ENCODE measurements around the gene AP5S1.

AP5S1 gene

DNA sequence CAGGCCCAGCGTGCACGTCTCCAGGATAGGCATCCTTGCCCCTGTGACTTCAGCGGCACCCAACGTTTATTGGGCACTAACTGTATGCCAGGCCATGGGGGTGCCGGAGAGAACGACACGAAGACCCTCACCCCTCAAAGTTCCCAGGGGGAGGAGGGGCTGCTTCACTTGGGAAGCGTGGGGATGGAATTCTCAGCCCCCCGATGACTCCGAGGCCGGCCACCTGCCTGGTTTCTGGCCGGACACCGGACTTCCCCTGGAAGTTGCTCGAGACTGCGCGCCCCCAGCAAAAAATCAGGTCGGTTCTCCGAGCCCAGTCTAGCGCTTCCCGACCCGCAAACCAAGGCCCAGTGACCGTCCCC is 26.0 kb downstream of the AP5S1 start:
- DNase-seq (ENCODE audit: low spot score) = no peak

DNA sequence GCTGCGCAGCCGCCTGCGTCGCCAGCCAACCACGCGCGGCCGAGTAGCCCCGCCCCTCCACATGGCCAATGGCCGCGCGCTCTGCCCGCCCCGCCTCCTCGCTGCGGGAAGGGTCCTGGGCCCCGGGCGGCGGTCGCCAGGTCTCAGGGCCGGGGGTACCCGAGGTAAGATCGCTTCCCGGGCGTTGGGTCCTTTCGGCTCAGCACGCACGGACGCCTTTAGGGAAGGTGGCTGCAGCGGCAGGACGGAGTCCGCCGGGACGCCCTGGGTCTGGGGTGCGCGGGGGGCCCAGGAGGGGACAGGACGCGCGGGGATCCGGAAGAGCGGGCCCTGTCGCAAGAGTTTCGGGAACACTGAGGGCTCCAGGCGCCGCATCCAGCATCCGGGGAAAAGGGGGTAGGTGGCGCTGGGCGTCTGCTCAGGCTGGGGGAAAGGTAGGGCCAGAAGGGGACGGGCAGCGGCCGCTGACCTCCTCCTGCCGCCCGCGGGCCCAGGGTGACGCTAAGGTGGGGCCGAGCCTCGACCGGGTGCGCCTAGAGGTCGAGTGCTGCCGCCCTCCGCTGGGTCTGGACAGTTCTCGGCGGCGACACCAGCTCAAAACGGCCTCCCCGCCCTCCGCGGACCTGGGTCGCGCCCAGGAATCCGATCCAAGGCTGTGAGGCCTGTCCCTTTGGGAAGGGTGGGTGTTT is 26.5 kb downstream of the AP5S1 start, which contains the start of gene MAVS:
Gene MAVS, plus strand, starts transcription at position 95 of the 689 bp plus-strand sequence. CDS start 7,791 bp downstream, outside the sequence.
- DNase-seq (ENCODE audit: low spot score) = peak; percentile 80

DNA sequence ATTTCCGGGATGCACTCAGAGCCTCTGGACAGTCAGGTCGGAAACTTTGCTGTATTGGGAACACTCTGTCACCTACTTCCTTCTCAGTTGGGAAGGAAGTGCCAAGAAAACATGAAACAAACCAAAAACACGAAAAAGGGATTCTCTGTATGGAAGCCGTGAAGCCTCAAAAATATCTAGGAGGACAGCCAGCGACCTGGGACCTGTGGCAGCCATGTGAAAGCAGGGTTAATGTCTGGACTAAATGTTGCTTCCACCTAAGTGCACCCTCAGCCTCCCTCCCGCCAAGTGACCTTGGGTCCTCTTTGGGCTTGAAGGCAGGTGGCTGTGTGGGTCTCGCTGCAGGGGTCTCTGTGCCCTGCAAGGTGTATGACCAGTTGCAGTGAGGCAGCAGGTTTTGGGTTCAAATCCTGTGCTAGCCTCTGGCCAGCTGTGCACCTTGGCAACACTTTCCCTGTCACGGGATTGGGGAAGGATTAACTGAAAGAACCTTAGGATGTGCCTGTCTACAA is 27.1 kb downstream of the AP5S1 start:
- no peak for DNase-seq (ENCODE audit: low spot score)

DNA sequence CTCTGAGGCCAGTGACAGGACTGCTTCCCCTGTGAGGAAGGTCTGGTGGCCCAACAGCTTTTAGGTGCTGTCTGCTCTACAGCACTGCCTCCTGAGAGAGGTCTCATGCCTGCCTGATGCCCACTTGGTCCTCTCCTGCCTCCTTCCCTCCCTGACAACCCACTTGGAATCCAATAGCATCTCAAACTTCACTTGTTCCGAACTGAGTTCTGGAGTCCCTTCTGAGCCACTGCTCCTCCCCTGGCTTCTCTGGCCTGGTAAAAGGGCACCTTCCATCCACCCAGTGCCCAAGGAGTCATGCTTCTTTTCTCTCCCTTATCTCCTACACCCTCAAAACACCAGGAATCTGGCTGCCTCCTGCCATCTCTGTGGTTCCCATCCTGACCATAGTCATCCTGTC is 28.2 kb downstream of the AP5S1 start:
- DNase-seq (ENCODE audit: low spot score) = no peak

DNA sequence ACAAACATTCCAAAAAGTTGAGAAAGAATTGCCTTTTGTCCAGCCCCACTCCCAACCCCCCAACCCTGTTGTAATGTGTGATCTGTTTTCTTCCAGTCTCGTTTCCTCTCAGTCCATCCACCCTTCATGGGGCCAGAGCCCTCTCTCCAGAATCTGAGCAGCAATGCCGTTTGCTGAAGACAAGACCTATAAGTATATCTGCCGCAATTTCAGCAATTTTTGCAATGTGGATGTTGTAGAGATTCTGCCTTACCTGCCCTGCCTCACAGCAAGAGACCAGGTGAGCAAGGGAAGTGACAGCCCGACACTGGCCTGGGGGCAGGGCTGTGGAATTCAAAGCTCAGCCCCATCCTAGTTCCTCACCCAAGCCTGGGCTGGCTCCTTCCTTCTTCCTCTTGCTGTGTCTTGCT is 34.1 kb downstream of the AP5S1 start:
- DNase-seq (ENCODE audit: low spot score) = no peak

DNA sequence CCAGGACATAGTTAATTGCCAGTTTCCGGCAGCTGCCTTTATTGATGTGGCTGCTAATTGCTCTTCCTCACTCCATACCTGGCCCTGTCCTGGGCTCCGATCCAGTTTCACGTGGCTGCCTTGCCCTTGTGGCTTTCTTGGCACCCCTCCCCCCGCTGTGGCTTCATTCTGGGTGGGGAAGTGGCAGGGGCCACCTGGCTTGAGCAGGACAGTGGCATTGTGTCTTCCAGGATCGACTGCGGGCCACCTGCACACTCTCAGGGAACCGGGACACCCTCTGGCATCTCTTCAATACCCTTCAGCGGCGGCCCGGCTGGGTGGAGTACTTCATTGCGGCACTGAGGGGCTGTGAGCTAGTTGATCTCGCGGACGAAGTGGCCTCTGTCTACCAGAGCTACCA is 37.1 kb downstream of the AP5S1 start:
- no peak for DNase-seq (ENCODE audit: low spot score)

DNA sequence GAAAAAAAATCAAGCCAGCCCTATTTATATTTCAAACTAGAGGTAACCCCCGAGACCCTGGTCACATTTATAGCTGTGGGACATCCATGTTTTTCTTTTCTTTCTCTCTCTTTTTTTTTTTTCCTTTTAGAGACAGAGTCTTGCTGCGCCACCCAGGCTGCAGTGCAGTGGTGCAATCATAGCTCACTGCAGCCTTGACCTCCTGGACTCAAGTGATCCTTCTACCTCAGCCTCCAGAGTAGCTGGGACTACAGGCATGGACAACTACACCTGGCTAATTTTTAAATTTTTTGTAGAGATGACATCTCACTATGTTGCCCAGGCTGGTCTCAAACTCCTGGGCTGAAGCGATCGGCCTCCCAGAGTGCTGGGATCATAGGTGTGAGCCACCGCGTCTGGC is 38.3 kb downstream of the AP5S1 start:
- DNase-seq (ENCODE audit: low spot score) = no peak

DNA sequence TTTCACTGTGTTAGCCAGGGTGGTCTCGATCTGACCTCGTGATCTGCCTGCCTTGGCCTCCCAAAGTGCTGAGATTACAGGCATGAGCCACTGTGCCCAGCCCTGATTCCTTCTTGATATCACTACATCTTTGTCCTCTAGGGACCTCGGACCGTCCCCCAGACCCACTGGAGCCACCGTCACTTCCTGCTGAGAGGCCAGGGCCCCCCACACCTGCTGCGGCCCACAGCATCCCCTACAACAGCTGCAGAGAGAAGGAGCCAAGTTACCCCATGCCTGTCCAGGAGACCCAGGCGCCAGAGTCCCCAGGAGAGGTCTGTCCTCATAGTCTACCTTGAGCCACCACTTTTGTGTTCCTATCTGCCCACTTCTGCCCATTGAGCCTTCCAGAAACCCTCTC is 40.8 kb downstream of the AP5S1 start:
- DNase-seq (ENCODE audit: low spot score) = no peak

DNA sequence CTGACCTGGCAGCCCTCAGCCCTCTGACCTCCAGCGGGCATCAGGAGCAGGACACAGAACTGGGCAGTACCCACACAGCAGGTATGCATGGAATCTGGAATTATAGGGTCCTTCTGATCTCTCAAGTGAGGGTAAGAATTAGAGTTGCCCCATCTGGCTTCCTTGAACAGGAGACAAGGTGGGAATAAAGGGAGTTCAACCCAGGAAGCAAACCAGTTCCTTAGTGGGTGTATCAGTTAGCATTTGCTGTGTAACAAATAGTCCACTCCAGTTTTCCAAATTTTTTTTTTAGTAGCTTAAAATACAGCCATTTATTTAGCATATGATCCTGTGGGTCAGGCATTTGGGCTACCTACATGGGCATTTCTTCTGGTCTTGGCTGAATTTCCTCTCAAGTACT is 42.0 kb downstream of the AP5S1 start:
- DNase-seq (ENCODE audit: low spot score) = no peak

DNA sequence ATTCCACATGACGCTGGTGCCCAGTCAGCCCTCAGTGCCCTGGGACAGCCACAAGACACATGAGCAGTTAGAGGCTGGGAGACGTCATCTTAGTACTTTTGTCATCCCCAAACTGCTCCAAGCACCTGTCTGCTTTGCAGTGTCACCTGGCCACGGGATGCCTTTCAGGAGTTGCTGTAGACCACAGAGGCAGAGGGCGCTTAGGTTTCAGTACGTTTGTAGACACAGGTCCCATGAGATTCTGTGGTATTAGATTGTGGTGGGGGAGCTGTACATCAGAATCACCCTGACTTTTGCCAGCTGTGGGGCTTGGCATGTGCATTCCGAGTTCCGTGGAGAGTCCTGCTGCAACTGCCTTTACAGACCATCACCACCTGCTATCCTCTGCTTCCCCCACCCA is 43.0 kb downstream of the AP5S1 start:
- no peak for DNase-seq (ENCODE audit: low spot score)

DNA sequence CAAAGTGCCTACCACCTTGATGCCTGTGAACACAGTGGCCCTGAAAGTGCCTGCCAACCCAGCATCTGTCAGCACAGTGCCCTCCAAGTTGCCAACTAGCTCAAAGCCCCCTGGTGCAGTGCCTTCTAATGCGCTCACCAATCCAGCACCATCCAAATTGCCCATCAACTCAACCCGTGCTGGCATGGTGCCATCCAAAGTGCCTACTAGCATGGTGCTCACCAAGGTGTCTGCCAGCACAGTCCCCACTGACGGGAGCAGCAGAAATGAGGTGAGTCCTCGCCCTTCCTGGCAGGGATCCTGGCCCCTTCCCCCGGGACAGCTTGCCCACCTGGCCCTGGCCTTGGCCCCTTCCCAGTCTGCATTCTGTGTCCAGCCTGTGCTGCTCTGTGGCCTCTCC is 44.2 kb downstream of the AP5S1 start:
- no peak for DNase-seq (ENCODE audit: low spot score)

DNA sequence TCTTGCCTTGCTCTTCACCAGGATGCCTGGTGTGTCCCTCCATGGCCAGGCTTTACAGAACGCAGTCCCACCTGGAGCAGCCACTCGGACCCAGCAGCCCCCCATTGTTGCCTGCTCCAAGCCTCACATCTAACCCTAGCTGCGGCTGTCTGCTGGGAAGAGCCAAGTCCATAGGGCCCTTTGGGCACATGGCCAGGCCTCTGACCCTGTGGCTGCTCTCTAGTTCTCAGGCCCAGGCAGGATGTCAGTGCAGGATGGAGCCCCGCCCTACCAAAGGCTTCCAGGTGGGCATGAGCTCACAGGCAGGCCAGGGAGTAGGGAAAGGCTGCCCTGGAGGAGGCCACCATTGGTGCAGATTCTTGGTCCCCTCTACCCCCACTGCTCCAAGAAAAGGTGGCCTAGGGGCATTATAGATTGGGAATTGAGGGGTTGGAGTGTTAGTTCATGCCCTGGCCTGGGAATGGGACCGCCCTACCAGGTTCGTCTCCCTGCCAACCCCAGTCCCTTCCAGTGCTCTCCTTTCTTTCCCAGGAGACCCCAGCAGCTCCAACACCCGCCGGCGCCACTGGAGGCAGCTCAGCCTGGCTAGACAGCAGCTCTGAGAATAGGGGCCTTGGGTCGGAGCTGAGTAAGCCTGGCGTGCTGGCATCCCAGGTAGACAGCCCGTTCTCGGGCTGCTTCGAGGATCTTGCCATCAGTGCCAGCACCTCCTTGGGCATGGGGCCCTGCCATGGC is 45.0 kb downstream of the AP5S1 start:
- no peak for DNase-seq (ENCODE audit: low spot score)

DNA sequence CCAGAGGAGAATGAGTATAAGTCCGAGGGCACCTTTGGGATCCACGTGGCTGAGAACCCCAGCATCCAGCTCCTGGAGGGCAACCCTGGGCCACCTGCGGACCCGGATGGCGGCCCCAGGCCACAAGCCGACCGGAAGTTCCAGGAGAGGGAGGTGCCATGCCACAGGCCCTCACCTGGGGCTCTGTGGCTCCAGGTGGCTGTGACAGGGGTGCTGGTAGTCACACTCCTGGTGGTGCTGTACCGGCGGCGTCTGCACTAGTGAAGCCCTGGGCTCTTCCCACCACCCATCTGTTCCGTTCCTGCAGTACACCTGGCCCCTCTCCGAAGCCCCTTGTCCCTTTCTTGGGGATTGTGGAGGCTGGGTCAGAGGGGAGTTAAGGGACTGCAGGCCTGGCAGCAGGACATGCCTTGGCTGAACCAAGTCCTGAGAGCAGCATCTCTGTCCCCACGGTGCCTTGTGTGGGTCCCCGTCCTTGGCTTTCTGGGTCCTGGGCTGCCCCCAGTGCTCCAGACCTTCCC is 45.6 kb downstream of the AP5S1 start:
- no peak for DNase-seq (ENCODE audit: low spot score)

DNA sequence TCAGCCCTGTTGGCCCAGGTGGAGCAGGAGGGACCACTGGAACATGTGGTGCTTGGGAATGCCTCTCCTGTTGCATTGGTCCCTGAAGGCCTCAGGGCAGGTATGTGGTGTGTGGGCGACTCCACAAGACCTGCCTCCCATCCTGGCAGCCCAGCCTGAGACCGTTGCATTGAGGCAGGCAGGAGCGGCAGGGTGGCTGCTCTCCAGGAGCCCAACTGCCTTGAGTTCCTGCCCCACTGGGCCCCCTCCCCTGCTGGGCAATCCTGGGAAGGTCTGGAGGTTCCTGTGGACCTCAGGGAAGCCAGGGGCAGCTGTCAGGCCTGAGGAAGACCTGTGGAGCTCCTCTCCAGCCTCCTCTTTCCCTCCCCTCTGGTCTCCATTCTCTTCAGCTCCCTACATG is 46.1 kb downstream of the AP5S1 start:
- DNase-seq (ENCODE audit: low spot score) = no peak

DNA sequence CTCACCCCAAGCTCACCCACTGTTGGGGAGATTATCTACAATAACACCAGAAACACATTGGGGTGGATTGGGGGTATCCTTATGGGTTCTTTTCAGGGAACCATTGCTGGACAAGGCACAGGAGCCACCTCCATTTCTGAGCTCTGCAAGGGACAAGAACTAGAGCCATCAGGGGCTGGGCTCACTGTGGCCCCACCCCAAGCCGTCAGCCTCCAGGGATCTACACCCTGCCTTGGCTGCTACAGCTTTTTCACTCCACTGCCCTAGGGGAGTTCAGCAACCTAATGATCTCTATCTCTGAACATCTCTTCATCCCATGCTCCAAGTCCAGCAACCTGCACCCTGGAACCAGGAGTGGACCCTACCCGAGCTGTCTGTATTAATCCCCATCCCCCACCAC is 47.5 kb downstream of the AP5S1 start:
- DNase-seq (ENCODE audit: low spot score) = no peak

DNA sequence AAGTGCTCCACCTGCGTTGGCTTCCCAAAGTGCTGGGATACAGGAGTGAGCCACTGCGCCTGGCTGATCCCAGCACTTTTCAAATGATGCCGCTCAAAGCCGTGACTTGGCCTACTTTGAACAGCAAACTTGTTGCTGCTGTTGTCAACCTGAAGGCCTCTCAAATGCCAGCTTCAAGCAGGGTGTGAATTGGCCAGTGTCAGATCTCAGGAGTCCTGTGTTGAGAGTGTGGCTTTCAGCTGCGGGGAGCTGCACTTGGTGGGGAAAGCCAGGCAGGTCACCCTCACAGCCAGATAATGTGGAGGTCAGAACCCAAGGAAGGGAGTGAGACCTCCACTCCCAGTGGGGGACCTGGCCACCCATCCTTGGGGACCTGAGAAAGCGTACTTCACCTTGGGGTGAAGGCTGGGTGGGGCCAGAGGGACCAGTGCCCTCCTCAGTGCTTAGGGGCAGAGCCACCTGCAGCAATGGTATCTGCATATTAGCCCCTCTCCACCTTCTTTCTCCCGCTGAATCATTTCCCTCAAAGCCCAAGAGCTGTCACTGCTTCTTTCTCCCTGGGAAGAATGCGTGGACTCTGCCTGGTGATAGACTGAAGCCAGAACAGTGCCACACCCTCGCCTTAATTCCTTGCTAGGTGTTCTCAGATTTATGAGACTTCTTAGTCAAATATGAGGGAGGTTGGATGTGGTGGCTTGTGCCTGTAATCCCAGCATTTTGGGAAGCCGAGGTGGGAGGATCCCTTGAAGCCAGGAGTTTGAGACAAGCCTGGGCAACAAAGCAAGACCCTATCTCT is 49.7 kb downstream of the AP5S1 start:
- DNase-seq (ENCODE audit: low spot score) = no peak

DNA sequence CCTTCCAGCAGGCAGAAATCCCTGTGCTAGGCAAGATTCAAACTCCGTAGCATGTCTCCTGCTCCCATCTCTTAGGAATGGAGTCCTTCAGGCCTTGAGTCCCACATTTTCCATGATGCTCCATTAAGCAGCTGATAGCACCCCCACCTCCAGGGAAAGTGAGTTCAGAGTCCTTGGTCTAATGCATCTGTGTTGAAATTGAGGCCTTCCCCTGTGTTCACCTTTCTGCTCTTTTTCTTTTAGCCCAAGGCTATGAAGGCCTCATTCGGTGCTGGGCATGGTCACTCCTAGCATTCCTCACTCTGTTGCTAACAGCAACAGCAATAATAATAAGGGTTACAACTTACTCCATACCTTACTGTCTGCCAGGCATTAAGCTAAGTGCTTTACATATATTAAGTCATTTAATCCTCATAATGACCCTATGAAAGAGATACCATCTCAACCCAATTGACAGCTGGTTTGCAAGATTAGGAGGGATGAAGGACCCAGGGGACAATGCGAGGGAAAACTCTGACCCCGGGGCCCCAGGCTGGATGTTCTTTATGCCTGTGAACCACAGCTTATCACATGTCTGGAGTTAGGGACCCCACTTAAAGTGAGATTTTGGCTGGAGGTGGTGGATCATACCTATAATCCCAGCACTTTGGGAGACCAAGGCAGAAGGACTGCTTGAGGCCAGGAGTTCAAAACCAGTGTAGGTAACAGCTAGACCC is 51.4 kb downstream of the AP5S1 start:
- no peak for DNase-seq (ENCODE audit: low spot score)

DNA sequence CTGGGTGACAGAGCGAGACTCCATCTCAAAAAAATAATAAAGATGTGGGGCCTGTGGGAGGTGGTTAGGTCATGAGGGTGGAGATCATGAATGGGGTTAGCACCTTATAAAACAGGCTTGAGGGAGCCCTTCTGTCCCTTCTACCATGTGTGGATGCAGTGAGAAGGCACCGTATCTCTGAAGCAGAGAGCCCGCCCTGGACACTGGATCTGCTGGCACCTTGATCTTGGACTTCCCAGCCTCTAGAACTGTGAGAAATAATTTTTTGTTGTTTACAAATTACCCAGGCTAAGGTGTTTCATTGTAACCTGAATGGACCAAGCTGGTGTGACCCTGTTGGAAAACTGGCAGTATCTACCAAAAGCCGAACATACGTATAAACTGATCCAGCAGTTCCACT is 53.2 kb downstream of the AP5S1 start:
- no peak for DNase-seq (ENCODE audit: low spot score)

DNA sequence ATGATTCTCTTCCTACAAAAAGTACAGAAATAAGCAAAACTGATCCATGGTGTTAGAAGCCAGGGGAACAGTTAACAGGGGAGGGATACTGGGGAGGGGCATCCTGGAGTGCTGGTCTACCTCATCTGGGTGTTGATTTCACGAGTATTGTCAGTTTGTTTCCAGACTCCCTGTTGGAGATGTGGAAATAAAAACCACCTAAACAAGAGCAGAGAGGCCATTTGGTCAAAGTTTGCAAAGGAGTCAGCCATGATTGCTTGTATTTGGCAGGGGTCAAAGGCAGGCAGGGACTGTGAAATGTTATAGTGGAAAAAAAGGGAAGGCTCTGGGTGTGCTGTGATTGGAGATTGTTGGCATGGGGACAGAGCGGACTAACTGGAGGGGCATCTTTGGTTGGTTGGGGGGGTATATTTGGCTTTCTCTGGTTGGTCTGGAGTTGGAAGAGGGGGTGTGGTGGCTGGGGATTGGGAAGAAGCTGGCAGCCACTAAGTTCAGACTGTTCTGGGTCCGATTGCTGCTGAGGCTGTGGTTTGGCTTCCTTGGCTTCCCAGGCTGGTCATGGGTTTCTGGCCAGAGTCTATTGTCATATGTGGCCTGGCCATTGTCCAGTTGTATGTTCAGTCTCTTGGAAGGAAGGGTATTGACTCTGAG is 54.0 kb downstream of the AP5S1 start:
- no peak for DNase-seq (ENCODE audit: low spot score)

DNA sequence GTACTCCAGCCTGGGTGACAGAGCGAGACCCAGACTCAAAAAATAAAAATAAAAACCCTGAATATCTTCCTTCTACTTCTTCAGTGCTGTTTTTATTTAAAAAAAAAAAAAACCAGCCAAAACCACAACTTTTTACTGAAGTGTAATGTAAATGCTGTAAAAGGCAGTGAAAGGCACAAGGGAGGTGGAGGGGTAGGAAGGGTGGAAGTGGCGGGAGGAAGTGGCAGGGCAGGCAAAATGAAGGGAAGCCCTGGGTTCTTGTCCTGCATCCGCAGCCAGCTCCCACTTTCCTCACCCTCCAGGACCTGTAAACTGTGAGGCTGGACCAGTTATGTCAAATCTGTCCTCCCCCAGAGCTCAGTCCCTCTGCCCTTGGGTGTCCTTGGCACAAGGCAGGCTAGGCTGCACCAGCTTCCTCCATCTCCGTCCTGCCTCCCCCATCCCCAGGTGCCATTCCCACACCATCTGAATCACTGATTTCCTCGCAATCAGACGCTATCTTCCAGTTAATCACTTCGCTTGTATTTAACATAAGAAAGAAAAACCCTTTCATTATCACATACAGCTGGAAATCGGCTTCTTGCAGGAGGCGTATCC is 55.1 kb downstream of the AP5S1 start:
- no peak for DNase-seq (ENCODE audit: low spot score)

DNA sequence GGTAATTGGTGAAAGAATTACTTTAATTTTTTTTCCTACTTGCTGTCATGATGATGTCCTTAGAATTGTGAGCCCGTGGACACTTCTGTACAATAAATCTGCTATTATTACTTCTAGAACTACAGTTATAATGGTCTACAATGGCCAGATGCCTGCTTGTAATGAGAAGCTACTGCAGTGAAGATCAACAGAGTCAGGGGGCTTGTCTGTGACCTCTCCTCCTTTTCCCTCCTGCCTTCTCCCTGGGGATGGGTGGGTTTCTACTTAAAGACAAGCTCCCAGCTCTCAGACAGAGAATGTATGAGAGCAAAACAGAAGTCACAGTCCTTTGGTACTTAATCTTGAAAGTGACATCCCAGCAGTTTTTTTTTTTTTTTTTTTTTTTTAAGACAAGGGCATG is 55.7 kb downstream of the AP5S1 start:
- no peak for DNase-seq (ENCODE audit: low spot score)
